Measurements from ENCODE around the gene CMPK2. TPM values are rescaled to one million over a fixed set of nuclear protein-coding genes. Genes with fewer than 3 reads are reported as not detected.

Gene CMPK2
- total RNA-seq, 1 donor from 2014 or later: 4.4 TPM

GRCh38 chr2:6838673-6839319 is 26.9 kb downstream of the CMPK2 start:
- peaks cover 4% of the 10 kb centered on the region for H3K9me3 Mint-ChIP-seq
- no peak overlapping the region for H3K27ac Mint-ChIP-seq
- TF ChIP-seq CTCF (conservative IDR thresholded peaks at IDR 0.05): no peak
- H3K4me1 Mint-ChIP-seq (ENCODE audit: unreplicated experiment): no peaks in the 10 kb centered on the region
- no peaks in the 10 kb centered on the region for H3K27me3 Mint-ChIP-seq
- no peaks in the 10 kb centered on the region for H3K36me3 Mint-ChIP-seq
- no peak overlapping the region for H3K4me3 Mint-ChIP-seq
- no peak for DNase-seq (ENCODE audit: extremely low spot score, unreplicated experiment)

GRCh38 chr2:6835467-6835866 is 30.2 kb downstream of the CMPK2 start:
- H3K9me3 Mint-ChIP-seq: peaks cover 15% of the 10 kb centered on the region
- no peak overlapping the region for H3K4me3 Mint-ChIP-seq
- H3K36me3 Mint-ChIP-seq: no peaks in the 10 kb centered on the region
- no peak overlapping the region for H3K27ac Mint-ChIP-seq
- TF ChIP-seq CTCF (conservative IDR thresholded peaks at IDR 0.05): no peak
- no peak for DNase-seq (ENCODE audit: extremely low spot score, unreplicated experiment)
- H3K27me3 Mint-ChIP-seq: no peaks in the 10 kb centered on the region
- no peaks in the 10 kb centered on the region for H3K4me1 Mint-ChIP-seq (ENCODE audit: unreplicated experiment)

GRCh38 chr2:6834163-6834562 is 31.5 kb downstream of the CMPK2 start:
- H3K4me1 Mint-ChIP-seq (ENCODE audit: unreplicated experiment): peaks cover 2% of the 10 kb centered on the region
- peaks cover 4% of the 10 kb centered on the region for H3K36me3 Mint-ChIP-seq
- no peak for DNase-seq (ENCODE audit: extremely low spot score, unreplicated experiment)
- H3K27me3 Mint-ChIP-seq: no peaks in the 10 kb centered on the region
- no peak overlapping the region for H3K4me3 Mint-ChIP-seq
- no peak overlapping the region for H3K27ac Mint-ChIP-seq
- TF ChIP-seq CTCF (conservative IDR thresholded peaks at IDR 0.05): no peak
- peaks cover 21% of the 10 kb centered on the region for H3K9me3 Mint-ChIP-seq

GRCh38 chr2:6833300-6833604 is 32.5 kb downstream of the CMPK2 start:
- Mint-ChIP-seq H3K27ac (no peak overlapping the region), H3K27me3 (no peaks in the 10 kb centered on the region), H3K4me1 (ENCODE audit: unreplicated experiment) (peaks cover 6% of the 10 kb centered on the region), H3K4me3 (no peak overlapping the region), H3K9me3 (peaks cover 21% of the 10 kb centered on the region), H3K36me3 (peaks cover 4% of the 10 kb centered on the region)
- TF ChIP-seq CTCF (conservative IDR thresholded peaks at IDR 0.05): no peak
- no peak for DNase-seq (ENCODE audit: extremely low spot score, unreplicated experiment)

GRCh38 chr2:6832596-6833299 is 33.0 kb downstream of the CMPK2 start:
- no peak for TF ChIP-seq CTCF (conservative IDR thresholded peaks at IDR 0.05)

More at GRCh38 chr2:6832596-6833299, 33.0 kb downstream of the CMPK2 start:
- Mint-ChIP-seq H3K36me3 (peaks cover 4% of the 10 kb centered on the region), H3K4me1 (ENCODE audit: unreplicated experiment) (peaks cover 11% of the 10 kb centered on the region), H3K4me3 (no peak overlapping the region), H3K27ac (no peak overlapping the region), H3K9me3 (peaks cover 21% of the 10 kb centered on the region), H3K27me3 (no peaks in the 10 kb centered on the region)
- no peak for DNase-seq (ENCODE audit: extremely low spot score, unreplicated experiment)
